BLaER1 (cell line): ENCODE data around the gene CLTB.
A peak's percentile ranks its signal among the peaks of the same experiment; 100 is the strongest.
"Not testable (repeated sequence)": the region's sequence is repeated elsewhere in the genome, so short reads cannot be mapped to it uniquely, and the experiment has no call there.

Experiments
- H3K27ac ChIP-seq: shearing (Covaris generic); formaldehyde crosslinking; 2 replicates; pipeline ENCODE4 v1.8.1; 2022
- H3K27me3 ChIP-seq: shearing (Covaris generic); formaldehyde crosslinking; 2 replicates; pipeline ENCODE4 v1.8.1; 2022
- H3K36me3 ChIP-seq: shearing (Covaris generic); formaldehyde crosslinking; 2 replicates; pipeline ENCODE4 v1.8.1; 2022
- H3K4me1 ChIP-seq: shearing (Covaris generic); formaldehyde crosslinking; 2 replicates; pipeline ENCODE4 v1.8.1; 2022
- H3K4me2 ChIP-seq: shearing (Covaris generic); formaldehyde crosslinking; 2 replicates; pipeline ENCODE4 v1.8.1; 2022
- H3K4me3 ChIP-seq: shearing (Covaris generic); formaldehyde crosslinking; 2 replicates; pipeline ENCODE4 v1.8.1; 2022
- H3K9ac ChIP-seq: shearing (Covaris generic); formaldehyde crosslinking; 2 replicates; pipeline ENCODE4 v1.8.1; 2022
- H3K9me3 ChIP-seq: shearing (Covaris generic); formaldehyde crosslinking; 2 replicates; pipeline ENCODE4 v1.8.1; 2022
- H4K20me1 ChIP-seq: shearing (Covaris generic); formaldehyde crosslinking; 2 replicates; pipeline ENCODE4 v1.8.1; 2022
- Cebpa-rat ChIP-seq: shearing (Covaris generic); IDR thresholded peaks from 2 replicates; pipeline ENCODE4 v1.8.1; 2022

The CLTB gene

GRCh38 chr5:176446884-176447590 is 30.7 kb upstream of the CLTB start:
- peak overlapping the region; percentile 94 for H3K27ac ChIP-seq
- H3K4me3 ChIP-seq, result peak overlapping the region; percentile 82
- H4K20me1 ChIP-seq, result peaks cover 10% of the 10 kb centered on the region
- H3K27me3 ChIP-seq, result no peaks in the 10 kb centered on the region
- H3K36me3 ChIP-seq, result peaks cover 2% of the 10 kb centered on the region; the same call in 1 of the 2 replicates
- H3K4me1 ChIP-seq, result peaks cover 43% of the 10 kb centered on the region
- H3K9me3 ChIP-seq, result no peaks in the 10 kb centered on the region
- H3K9ac ChIP-seq, result peak overlapping the region; percentile 94
- H3K4me2 ChIP-seq, result peak overlapping the region; percentile 91
- no peak for TF ChIP-seq Cebpa-rat

GRCh38 chr5:176446028-176446665 is 29.8 kb upstream of the CLTB start:
- Histone ChIP-seq H3K4me2 (peak overlapping the region; percentile 91), H3K36me3 (no peaks in the 10 kb centered on the region), H3K27ac (no peak overlapping the region), H3K27me3 (no peaks in the 10 kb centered on the region), H3K4me3 (no peak overlapping the region), H4K20me1 (peaks cover 7% of the 10 kb centered on the region; the same call in 1 of the 2 replicates), H3K9ac (0 out of 2 replicates have a peak overlapping the region, but pooled peaks have one; percentile 94), H3K9me3 (no peaks in the 10 kb centered on the region), H3K4me1 (peaks cover 52% of the 10 kb centered on the region)
- no peak for TF ChIP-seq Cebpa-rat

GRCh38 chr5:176444742-176445141 is 28.4 kb upstream of the CLTB start:
- H3K27me3 ChIP-seq, result no peaks in the 10 kb centered on the region
- H3K27ac ChIP-seq, result no peak overlapping the region
- H3K4me3 ChIP-seq, result no peak overlapping the region
- no peaks in the 10 kb centered on the region for H3K36me3 ChIP-seq
- H3K9ac ChIP-seq, result no peak overlapping the region
- TF ChIP-seq Cebpa-rat, result no peak
- H3K4me2 ChIP-seq, result no peak overlapping the region
- no peaks in the 10 kb centered on the region for H3K9me3 ChIP-seq
- H3K4me1 ChIP-seq, result peaks cover 54% of the 10 kb centered on the region
- no peaks in the 10 kb centered on the region for H4K20me1 ChIP-seq

- H3K4me3 ChIP-seq, H3K27ac ChIP-seq, H3K9me3 ChIP-seq, H3K9ac ChIP-seq, H3K27me3 ChIP-seq, H3K36me3 ChIP-seq, H4K20me1 ChIP-seq: not testable (repeated sequence)
- Histone ChIP-seq H3K4me2 (peak overlapping the region; percentile 76), H3K4me1 (peaks cover 62% of the 10 kb centered on the region)
Measured at GRCh38 chr5:176442911-176443310, 26.6 kb upstream of the CLTB start.

- no peak overlapping the region for H3K4me3 ChIP-seq
- H4K20me1 ChIP-seq, result no peaks in the 10 kb centered on the region
- no peaks in the 10 kb centered on the region for H3K27me3 ChIP-seq
- peak overlapping the region; percentile 5; the same call in 1 of the 2 replicates for H3K9ac ChIP-seq
- H3K36me3 ChIP-seq, result no peaks in the 10 kb centered on the region
- H3K4me2 ChIP-seq, result peak overlapping the region; percentile 76
- no peaks in the 10 kb centered on the region for H3K9me3 ChIP-seq
- H3K27ac ChIP-seq, result peak overlapping the region; percentile 53
- peaks cover 68% of the 10 kb centered on the region for H3K4me1 ChIP-seq
- no peak for TF ChIP-seq Cebpa-rat
Measured at GRCh38 chr5:176441921-176442323, 25.6 kb upstream of the CLTB start.

- H3K4me2 ChIP-seq, result peak overlapping the region; percentile 76
- peaks cover 68% of the 10 kb centered on the region for H3K4me1 ChIP-seq
- H3K9me3 ChIP-seq, result no peaks in the 10 kb centered on the region
- H3K27ac ChIP-seq, result peak overlapping the region; percentile 53; the same call in 1 of the 2 replicates
- H4K20me1 ChIP-seq, result no peaks in the 10 kb centered on the region
- no peak overlapping the region for H3K9ac ChIP-seq
- TF ChIP-seq Cebpa-rat, result no peak
- no peaks in the 10 kb centered on the region for H3K36me3 ChIP-seq
- no peaks in the 10 kb centered on the region for H3K27me3 ChIP-seq
- H3K4me3 ChIP-seq, result no peak overlapping the region
Measured at GRCh38 chr5:176440927-176441706, 24.8 kb upstream of the CLTB start.

- no peaks in the 10 kb centered on the region for H4K20me1 ChIP-seq
- H3K4me3 ChIP-seq, result no peak overlapping the region
- no peak for TF ChIP-seq Cebpa-rat
- no peaks in the 10 kb centered on the region for H3K27me3 ChIP-seq
- H3K4me2 ChIP-seq, result no peak overlapping the region; the same call in 1 of the 2 replicates
- no peaks in the 10 kb centered on the region for H3K36me3 ChIP-seq
- H3K9ac ChIP-seq, result no peak overlapping the region
- H3K4me1 ChIP-seq, result peaks cover 74% of the 10 kb centered on the region
- peaks cover 11% of the 10 kb centered on the region for H3K9me3 ChIP-seq
- peak overlapping the region; percentile 38; the same call in 1 of the 2 replicates for H3K27ac ChIP-seq
Measured at GRCh38 chr5:176438959-176439757, 22.8 kb upstream of the CLTB start.

GRCh38 chr5:176436656-176437055 is 20.3 kb upstream of the CLTB start:
- Histone ChIP-seq H3K4me1 (peaks cover 62% of the 10 kb centered on the region), H3K4me3 (peak overlapping the region; percentile 49), H4K20me1 (no peaks in the 10 kb centered on the region), H3K4me2 (peak overlapping the region; percentile 85), H3K36me3 (no peaks in the 10 kb centered on the region), H3K27me3 (no peaks in the 10 kb centered on the region), H3K9ac (peak overlapping the region; percentile 67), H3K9me3 (peaks cover 27% of the 10 kb centered on the region), H3K27ac (peak overlapping the region; percentile 84)
- no peak for TF ChIP-seq Cebpa-rat

GRCh38 chr5:176432707-176433106 is 16.4 kb upstream of the CLTB start:
- Histone ChIP-seq H4K20me1 (no peaks in the 10 kb centered on the region), H3K9me3 (peaks cover 27% of the 10 kb centered on the region), H3K4me3 (no peak overlapping the region), H3K9ac (no peak overlapping the region), H3K27me3 (no peaks in the 10 kb centered on the region), H3K27ac (no peak overlapping the region), H3K4me2 (no peak overlapping the region), H3K36me3 (no peaks in the 10 kb centered on the region), H3K4me1 (peaks cover 39% of the 10 kb centered on the region)
- TF ChIP-seq Cebpa-rat, result no peak
